ENCODE data around the gene ADAMTSL1. TPM values are rescaled to one million over a fixed set of nuclear protein-coding genes. Genes with fewer than 3 reads are reported as not detected.

ADAMTSL1 gene
- total RNA-seq, 1 donor from 2014 or later: 1.8 TPM

DNA sequence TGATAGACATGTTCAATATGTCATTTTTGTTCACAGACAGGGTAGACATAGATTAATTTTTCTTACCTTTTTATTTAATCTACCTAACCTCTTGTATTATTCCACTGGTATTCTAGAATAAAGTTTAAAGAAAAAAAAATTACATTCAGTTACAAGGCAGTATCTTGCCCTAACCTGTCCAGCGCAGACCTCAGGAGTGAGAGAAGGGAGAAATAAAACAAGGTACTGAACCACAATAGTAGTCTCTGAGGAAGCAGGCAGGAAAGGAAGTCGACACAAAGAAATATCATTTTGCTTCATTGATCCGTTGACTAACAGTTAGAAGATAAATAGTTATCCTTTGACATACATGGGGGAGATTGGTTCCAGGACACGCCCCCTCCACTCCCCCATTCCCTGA lies 12.5 kb upstream of the ADAMTSL1 start:
- DNase-seq (ENCODE audit: low spot score): no peak

DNA sequence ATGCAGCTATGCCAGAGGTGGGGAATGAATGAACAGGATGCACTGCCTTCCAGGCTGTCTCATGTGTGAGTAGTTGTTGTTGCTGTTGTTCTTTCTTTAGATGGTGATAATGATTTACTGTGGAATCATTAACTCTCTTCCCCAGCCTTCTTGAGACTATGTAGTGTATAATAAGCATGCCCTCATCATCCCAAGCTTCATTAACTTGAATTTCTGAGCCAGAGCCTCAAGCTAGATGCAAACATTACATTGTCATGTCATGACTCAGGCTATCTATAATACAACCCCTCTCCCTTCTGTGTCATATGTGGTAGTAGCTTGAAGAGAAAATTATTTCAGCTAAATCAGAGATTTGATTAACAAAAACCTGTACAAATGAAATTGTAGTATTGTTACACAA lies 10.0 kb upstream of the ADAMTSL1 start:
- no peak for DNase-seq (ENCODE audit: low spot score)

DNA sequence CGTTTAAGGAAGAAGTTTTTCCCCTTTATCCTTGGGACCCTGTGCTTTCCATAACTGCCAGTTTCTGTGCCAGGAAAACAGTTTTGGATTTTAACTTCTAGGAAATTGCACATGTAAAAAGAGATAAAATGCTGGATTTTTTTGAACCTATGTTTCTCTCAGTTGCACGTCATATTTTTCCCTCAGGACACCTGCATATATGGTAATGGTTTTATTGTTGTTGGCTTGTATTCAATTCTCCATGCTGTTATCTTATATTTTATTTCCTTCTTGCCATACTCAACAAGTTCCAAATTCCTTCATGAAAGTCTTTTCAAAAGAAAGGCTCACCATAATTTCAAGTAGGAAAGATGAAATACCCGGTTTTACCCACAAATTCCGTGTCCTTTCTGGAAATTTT lies 7.9 kb upstream of the ADAMTSL1 start:
- no peak for DNase-seq (ENCODE audit: low spot score)

DNA sequence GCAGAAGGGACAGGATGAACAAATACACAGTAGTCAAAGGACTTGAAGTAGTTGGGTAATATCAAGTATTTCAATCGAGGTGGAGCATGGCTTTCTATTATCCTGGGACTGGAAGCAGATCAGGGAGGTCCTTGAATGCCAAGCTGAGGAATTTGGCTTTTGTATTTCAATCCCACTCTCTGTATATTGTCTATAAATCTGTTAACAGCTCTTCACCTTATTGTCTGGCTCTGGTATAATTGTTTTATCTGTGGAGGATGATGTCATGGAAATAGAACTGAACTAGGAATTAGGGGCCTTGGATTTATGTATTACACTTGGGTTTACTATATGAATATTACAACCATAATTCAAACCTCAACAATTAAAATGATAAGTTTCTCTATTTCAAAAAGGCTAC lies 6.3 kb upstream of the ADAMTSL1 start:
- no peak for DNase-seq (ENCODE audit: low spot score)

DNA sequence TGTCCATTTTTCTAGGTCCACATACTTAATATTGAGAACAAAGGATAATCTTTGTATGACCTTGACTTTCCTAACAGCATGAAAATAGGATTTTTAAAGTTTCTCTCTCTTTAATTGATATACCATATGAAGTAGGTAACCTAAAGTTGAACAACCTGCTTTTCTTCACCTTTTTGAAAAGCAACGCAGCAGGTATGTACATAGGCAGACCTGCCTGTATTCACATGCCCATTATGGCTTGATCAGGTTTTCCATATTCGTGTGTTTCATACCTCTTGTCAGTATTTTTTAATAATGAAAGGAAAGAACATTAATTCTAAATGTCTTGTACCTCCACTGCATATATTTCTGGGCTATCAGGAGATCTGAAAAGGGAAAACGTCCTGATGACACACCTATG lies 1.5 kb upstream of the ADAMTSL1 start:
- DNase-seq (ENCODE audit: low spot score): no peak

DNA sequence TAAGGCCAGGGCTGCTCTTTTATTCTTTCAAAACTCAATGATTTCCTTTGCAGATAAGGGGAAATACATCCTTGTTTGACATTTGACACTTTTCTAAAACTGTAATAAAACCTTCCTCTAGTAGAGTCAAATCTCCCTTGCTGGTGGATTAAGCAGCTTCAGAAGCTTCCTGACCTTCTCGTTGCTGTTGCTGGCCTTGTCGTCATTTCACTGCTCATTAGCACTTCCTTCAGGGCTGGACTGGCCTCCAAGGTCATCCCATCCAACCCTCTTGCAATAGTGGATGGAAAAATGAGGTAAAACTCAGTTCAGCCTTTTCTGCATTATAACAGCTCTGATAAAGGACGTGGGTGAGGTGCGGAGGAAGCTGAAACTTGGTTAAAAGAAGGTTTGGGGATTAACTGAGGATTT lies 1.1 kb upstream of the ADAMTSL1 start:
- DNase-seq (ENCODE audit: low spot score): no peak

DNA sequence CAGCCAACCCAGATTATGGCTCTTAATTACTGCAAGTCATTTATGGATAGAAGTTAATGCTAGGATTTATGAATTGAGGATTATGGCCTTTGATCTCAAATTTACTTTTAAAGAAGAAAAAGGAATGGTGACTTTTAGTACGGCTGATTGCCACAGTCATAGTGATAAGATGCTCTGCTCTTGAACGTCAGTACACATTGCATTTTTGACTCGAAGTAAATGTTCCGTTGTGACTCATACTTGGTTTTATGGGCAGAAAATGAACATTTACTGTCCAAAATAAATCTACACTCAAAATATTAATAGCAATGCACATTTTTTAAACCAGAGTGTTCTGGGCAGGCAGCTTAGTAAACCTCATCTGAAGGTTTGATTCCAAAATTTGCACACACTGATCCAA lies 830 bp downstream of the ADAMTSL1 start:
- no peak for DNase-seq (ENCODE audit: low spot score)

DNA sequence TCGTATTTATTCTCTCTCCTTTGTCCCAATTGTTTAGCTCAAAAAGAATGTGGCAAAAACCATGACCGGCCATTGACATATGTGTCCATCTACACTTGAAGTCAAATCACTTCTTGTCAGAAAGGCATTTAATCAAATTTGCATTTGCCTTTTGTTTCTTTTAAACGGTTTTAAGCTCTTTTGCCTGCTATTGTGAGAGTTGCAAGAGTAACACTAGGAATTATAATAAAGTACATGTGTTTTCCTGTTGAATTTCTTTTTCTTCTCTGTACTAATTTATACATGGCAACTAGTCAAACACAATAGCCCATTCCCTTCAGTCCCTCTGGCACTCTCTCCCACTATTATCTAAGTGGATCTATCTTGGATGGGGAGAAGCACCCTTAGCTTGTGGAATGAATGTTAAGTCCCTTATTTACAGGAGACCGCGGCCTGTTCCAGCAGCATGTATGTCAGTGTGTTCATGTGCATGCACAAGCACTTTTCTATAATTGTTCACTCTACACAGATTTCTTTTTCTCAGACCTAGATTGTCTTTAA lies 3.2 kb downstream of the ADAMTSL1 start:
- no peak for DNase-seq (ENCODE audit: low spot score)

DNA sequence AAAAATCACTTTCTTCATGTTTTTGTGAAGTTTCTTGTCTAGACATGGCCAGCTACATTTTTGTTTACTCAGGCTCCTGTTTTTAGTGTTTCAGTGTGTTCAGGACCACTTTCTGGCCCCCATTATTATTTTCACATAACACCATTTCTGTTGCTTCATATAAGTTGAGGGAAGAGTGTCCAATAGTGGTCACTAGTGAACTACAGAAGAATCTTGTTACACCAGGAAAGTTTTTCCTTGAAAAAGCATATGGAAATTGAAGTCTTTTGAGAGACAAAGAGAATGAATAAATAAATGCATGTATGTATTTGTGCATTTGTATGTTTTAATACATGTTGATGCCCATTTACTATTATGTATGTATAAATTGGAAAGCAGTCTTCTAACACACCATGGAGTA lies 3.8 kb downstream of the ADAMTSL1 start:
- no peak for DNase-seq (ENCODE audit: low spot score)

DNA sequence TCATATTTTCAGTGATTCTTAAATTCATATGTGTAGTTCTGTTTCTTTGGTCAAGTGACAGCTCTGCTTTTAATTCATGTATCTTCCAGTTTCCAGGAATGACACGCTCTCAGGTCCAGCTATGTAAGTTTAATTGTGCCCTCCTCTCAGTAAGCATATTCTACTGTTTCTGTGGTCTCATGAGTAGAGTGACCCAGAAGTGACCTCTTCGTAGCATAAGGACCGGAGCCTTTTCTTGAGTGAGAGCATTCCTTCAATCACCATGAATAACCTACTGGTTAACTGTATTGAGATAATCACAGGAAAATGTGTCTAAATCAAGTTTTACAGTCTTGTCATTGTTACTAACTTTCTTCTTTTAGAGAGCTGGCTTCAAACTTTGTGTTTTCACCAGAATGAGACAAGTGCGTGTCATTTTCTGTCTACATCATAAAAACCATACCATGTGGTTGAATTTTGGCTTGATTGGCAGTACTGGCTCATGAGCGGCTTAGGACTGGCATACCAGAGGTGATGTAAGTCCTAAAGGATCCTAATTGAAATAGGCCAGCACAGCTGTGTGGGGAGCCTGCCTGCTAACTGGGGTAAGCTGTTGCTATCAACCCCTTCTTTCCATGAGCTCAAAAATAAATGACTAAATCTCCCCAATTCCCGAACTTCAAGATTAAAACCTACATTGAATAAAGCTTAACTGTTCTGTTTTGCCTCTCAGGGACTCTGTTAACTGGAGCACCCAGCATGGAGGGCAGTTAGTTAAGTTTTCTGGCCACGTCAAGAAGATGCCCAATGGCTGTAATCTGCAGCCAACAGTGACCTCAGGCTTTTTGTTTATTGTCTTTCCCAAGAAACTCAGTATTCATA lies 4.8 kb downstream of the ADAMTSL1 start:
- DNase-seq (ENCODE audit: low spot score): no peak

DNA sequence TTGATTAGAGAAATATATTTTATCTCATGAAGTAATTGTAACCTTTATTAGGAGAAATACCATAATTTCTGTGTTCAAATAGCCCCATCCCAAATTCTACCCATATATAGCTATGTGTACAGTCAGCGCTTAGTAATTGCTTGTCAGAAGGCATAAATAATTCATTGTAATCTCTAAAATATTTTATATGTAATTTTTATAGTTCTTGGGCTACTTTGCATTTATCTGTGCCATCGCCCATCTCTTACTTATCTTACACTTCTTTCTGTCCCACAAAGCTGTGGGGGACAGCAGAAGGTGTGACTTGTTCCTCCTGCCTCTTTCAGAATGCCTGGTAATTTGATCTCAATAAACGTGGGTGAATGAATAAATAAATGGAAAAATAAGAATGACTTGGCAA lies 5.5 kb downstream of the ADAMTSL1 start:
- no peak for DNase-seq (ENCODE audit: low spot score)

DNA sequence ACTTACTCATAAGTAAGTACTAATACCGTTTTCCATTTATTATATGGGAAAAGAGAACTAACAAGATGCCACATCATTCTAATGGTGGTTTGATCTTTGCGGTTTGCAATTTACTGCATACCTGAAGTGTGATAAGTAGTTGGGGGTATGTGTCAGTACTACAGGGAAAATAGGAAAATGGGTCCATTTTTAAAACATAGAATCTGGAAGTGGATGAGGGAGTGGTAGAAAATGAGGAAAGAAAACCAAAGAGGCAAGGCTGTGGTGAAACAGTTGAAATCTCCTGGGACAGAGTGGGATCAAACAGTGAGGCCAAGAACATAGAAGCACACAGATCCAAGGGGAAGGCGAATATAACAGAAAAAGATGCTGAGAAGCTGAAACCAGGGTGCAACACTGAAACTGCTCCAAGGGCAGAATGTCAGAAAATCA lies 6.7 kb downstream of the ADAMTSL1 start:
- no peak for DNase-seq (ENCODE audit: low spot score)

DNA sequence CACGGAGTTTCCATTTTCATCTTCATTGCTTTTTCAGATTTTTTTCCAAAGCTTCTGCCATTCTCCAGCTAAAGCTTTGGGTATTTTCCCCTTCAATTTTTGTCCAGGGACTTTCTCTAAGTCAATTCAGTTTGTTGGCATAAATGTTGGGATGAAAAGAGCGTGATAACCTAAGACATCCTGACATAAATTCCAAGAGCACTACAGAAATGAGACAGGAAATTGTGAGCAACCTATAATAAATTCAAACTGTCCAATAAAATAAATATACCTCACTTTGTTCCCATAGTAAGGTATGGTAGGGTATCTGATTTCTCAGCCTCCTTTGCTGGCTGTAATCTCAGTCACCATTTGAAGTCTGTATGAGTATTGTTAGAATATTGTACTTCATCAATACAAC lies 8.4 kb downstream of the ADAMTSL1 start:
- DNase-seq (ENCODE audit: low spot score): no peak

DNA sequence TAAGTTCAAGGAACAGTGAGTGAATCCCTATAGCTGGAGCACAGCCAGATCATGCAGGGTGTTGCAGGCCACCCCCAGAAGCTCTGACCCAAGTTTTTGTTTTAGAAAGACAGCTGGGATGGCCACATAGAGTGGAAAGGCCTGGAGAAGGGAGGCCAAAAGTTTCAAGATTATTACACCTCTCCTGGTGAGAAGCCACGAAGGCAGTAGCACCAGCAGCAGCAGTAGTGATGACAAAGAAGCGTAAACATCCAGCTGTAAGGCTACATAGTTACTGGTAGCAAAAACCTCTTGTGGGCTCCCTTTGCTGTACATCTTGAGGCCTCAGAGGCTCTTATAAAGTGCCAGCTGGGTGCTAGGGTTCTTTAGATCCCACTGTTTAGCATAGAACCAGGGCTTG lies 11.8 kb downstream of the ADAMTSL1 start:
- DNase-seq (ENCODE audit: low spot score): no peak

DNA sequence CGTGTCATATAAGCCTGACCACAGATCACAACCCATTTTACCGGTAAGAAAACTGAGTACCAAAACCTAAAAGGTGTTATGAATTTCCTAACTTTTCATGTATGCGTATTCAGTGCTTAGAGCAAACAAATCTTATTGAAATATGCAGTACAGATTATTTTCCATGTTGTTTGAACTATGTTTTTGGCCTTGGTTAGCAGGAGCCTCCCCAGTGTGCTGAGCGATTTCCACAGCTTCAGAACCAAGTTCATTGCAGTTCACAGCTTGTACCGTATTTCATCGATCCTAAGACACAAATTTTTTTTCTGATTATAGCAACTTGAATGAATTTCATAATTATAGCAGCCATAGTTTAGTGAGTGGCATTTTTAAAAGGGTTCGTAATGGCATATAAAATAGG lies 13.7 kb downstream of the ADAMTSL1 start:
- DNase-seq (ENCODE audit: low spot score): no peak

DNA sequence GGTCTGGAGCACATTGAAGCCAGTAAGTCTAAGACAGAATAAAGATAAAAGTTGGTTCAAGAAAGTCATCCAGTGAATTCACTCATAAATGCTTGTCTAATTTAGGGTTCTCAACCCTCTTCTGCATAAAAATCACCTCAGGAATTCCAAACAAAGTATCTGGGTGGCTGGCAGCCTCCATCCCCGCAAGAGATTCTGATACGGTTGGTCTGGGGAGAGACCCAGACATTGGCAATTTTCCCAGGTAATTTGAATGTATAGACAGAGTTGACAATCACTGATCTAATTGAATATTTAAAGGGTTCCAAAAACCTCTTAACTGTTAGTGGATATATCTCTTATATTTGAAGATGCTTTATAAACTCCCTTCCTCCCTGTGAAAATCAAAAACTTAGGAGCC lies 14.9 kb downstream of the ADAMTSL1 start:
- DNase-seq (ENCODE audit: low spot score): no peak

DNA sequence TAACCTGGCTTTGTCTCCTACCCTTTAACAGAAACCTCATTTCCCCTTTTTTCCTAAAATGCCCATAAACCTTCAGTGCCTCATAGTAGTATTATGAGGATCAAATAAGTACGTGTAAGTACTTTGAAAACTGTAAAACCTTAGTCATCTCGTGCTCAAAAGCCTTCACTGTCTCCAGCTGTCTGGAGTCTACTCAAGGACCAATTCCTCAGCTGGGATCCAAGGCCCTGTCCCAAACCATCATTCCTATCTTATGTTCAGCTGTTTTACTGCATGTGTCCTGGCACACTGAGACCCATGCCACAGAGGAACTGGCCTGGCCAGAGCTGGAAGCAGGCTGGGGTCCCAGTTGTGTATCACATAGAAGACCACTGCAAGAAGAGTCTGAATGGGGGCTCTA lies 15.9 kb downstream of the ADAMTSL1 start:
- no peak for DNase-seq (ENCODE audit: low spot score)

DNA sequence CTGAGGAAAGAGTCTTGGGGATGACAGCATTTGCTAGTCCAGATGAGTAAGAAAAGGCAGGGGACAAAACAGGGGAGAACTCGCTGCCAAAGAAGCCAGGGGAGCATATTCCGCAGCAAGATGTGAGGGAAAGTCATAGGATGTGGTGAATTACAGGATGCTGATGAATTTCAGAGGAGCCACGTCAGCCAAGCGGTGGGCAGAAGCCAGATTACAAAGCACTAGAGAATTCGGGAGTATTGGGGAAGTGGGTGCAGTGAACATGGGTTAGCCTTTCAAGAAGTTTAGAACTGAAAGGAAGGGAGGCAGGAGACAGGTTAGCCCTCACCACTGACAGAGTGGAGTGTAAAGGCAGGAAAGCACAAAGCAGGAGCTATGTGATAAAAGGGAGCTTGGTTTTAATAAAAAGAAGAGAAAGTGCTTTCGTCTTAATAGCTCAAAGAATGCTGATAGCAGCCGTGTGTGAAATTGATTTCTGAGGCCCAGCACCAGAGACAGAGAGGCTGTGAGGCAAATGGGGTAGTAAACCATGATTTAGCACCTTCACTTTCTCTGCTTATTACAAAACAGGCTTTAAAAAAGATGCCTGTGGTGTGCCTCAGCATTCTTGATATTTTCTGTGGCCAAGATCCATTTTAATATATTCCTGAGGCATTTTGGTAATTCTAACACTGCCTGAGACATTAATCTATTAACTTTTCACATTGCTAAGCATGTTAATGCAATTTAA lies 16.9 kb downstream of the ADAMTSL1 start:
- DNase-seq (ENCODE audit: low spot score): no peak

DNA sequence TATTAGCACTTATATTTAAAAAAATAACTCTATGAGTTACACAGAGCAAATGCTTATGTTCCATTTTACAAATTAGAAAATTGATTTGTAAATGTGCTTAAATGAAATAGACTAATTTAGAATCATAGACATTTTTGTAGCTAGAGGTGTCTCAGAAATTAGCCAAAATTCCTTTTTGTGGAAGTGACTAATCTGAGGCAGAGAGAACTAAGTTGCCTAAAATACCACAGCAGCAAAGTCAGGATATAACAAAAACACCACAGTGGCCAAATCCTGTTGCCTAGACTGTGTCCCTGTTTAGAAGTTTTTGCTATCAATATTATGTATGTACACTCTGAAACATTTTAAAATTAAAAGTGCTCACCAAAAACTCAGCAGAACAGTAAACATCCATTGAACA lies 18.7 kb downstream of the ADAMTSL1 start:
- no peak for DNase-seq (ENCODE audit: low spot score)

DNA sequence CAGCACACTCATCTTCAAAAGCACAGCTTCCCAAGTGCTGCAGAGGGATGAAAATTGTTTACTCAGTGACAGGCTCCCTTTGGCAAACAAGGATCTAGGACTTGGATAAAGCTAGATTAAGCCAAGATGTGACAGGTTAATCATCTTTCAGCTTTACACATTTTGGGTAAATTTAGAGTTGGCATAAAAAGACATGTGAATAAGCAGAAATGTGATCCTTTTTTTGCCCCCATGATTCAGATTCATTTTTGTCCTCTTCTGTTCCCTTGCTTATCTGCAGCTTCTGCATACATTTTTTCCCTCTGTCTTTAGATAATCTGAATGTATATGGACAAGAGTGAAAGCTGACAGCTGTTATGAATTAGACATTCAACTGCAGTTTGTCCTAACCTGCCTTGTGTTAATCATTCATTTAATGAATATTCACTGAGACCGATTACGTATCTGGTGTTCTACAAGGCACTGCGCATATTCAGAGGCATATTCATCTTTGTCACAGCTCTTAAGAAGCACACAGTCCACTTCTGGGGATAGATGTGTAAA lies 19.6 kb downstream of the ADAMTSL1 start:
- DNase-seq (ENCODE audit: low spot score): no peak

DNA sequence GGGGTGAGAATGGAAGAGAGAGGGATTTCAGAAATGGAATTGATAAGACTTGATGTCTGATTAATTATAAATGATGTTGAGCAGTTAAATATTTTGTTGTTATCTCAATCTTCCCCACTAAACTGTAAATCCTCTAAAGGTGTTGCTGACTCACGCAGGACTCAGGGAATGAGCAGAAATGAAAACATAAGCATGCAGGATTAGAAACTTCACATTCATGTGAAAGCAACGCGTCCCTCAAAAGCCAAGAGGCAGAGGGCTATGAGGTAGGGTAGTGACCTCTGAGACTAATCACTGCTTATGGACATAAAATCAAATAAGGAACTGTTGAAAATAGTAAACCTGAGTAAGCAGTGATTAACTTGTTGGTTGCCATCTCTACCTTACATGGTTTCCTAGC lies 21.1 kb downstream of the ADAMTSL1 start:
- no peak for DNase-seq (ENCODE audit: low spot score)

DNA sequence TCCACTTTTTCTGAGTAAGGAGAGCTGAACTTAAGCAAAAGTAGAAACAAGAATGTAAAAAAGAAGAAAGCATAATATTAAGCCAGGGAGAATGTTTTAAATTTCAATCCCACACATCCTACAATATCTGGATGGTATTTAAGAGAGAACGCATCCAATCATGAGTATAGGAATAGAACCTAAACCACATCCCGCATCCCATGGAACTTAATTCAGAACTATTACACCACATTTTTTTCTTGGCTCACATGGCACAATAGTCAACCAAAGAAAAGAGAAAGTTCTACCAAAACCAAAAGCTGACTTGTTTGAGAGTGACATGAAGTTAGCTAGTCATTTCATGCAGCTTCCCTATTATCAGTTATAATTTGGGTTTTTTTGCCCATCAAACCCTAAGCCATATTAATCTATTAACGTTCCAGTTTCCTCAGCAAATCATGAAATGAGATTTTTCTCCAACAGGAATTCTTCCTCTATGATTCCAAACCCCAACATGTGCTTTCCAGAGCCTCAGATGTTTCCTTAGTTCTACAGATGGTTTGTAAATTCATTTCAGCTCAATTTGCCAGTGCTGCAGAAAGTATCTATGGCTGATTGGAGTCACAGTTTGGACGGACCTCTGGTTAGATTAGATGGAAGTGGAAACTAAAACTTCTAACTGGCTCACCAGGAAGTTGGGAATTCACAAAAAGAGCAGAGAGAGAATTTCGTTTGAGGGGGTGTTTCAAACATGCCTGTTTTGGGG lies 22.5 kb downstream of the ADAMTSL1 start:
- DNase-seq (ENCODE audit: low spot score): no peak

Data from mucosa of gallbladder (tissue), 1 donor.